K562 (cell line): ENCODE data around the gene LOXL3. TPM values are rescaled to one million over a fixed set of nuclear protein-coding genes. Genes with fewer than 3 reads are reported as not detected.

ENCODE experiments used
- CREM ChIP-seq: IDR thresholded peaks from 2 replicates; pipeline ENCODE4 v1.6.1; 2014; ENCODE audit warnings: antibody characterized with exemption, low read depth
- DIDO1 ChIP-seq: fragments of 450-650 bp; IDR thresholded peaks from 2 replicates; pipeline ENCODE4 v1.6.1; 2016; ENCODE audit warnings: low read depth, missing biosample characterization, missing genetic modification characterization
- GATAD2A ChIP-seq: fragments of 450-650 bp; IDR thresholded peaks from 2 replicates; pipeline ENCODE4 v1.6.1; 2017
- GATAD2B ChIP-seq: fragments of 450-650 bp; IDR thresholded peaks from 2 replicates; pipeline ENCODE4 v1.6.1; 2017; ENCODE audit warnings: mild to moderate bottlenecking, borderline replicate concordance
- JUN ChIP-seq, 2 experiments: sonication (generic) in 1 of 2; formaldehyde crosslinking in 1 of 2; IDR thresholded peaks; 2 replicates each; pipeline versions ENCODE4 v1.6.1 to v1.8.0; 2012 to 2022; ENCODE audit warnings: borderline replicate concordance in 2 of 2, mild to moderate bottlenecking in 2 of 2, improper control_type of control experiment in 1 of 2, low read depth in 1 of 2, low read length in 1 of 2, missing genetic modification reagents in 1 of 2
- KDM1A ChIP-seq, 2 experiments: fragments of 450-650 bp; IDR thresholded peaks; 2 replicates each; pipeline ENCODE4 v1.6.1; 2016; ENCODE audit warnings: mild to moderate bottlenecking in 2 of 2
- KDM4B ChIP-seq, 2 experiments: fragments of 450-650 bp in 1 of 2; sonication (generic) in 1 of 2; IDR thresholded peaks; 2 replicates each; pipeline ENCODE4 v1.6.1; 2016 to 2017; ENCODE audit warnings: borderline replicate concordance in 2 of 2, antibody characterized with exemption in 1 of 2, low read depth in 1 of 2, mild to moderate bottlenecking in 1 of 2
- MCM3 ChIP-seq: fragments of 450-650 bp; IDR thresholded peaks from 2 replicates; pipeline ENCODE4 v1.6.1; 2016
- MIER1 ChIP-seq: fragments of 450-650 bp; IDR thresholded peaks from 2 replicates; pipeline ENCODE4 v1.6.1; 2016; ENCODE audit warnings: antibody characterized with exemption, mild to moderate bottlenecking, low read depth
- MTA1 ChIP-seq: fragments of 450-650 bp; IDR thresholded peaks from 2 replicates; pipeline ENCODE4 v1.6.1; 2017; ENCODE audit warnings: borderline replicate concordance
- MTA2 ChIP-seq: fragments of 450-650 bp; IDR thresholded peaks from 2 replicates; pipeline ENCODE4 v1.6.1; 2016; ENCODE audit warnings: low read depth
- NFATC3 ChIP-seq: fragments of 450-650 bp; IDR thresholded peaks from 2 replicates; pipeline ENCODE4 v1.6.1; 2017; ENCODE audit warnings: mild to moderate bottlenecking
- NR0B1 ChIP-seq: fragments of 450-650 bp; IDR thresholded peaks from one replicate; pipeline ENCODE4 v1.6.1; 2018; ENCODE audit warnings: mild to moderate bottlenecking, moderate library complexity; ENCODE audit not compliant: partially characterized antibody
- POLR2G ChIP-seq: fragments of 200-400 bp; formaldehyde crosslinking; IDR thresholded peaks from 2 replicates; pipeline ENCODE4 v1.6.1; 2017; ENCODE audit warnings: low read depth, mild to moderate bottlenecking, antibody characterized with exemption, low read length, moderate library complexity
- POU5F1 ChIP-seq: fragments of 150-350 bp; IDR thresholded peaks from 2 replicates; pipeline ENCODE4 v1.6.1; 2014; ENCODE audit warnings: borderline replicate concordance, low read length, low read depth, mild to moderate bottlenecking; ENCODE audit not compliant: partially characterized antibody
- SMARCA4 ChIP-seq: fragments of 450-650 bp; IDR thresholded peaks from 2 replicates; pipeline ENCODE4 v1.6.1; 2016
- SMARCA5 ChIP-seq: fragments of 450-650 bp; IDR thresholded peaks from 2 replicates; pipeline ENCODE4 v1.6.1; 2016
- SP1 ChIP-seq: sonication (generic); formaldehyde crosslinking; IDR thresholded peaks from 2 replicates; pipeline ENCODE4 v1.8.1; 2022; ENCODE audit warnings: mild to moderate bottlenecking, missing genetic modification reagents
- SRSF3 ChIP-seq: fragments of 200-400 bp; formaldehyde crosslinking; IDR thresholded peaks from 2 replicates; pipeline ENCODE4 v1.6.1; 2016; ENCODE audit warnings: mild to moderate bottlenecking, low read length, moderate library complexity; ENCODE audit not compliant: insufficient read depth
- TRIM24 ChIP-seq, 2 experiments: fragments of 450-650 bp; IDR thresholded peaks; 2 replicates each; pipeline ENCODE4 v1.6.1; 2016
- ZFPM2 ChIP-seq: fragments of 250-450 bp; sonication (Bioruptor Pico); IDR thresholded peaks from 2 replicates; pipeline ENCODE4 v1.5.1; 2022; ENCODE audit warnings: mild to moderate bottlenecking
- ZNF184 ChIP-seq: sonication (generic); formaldehyde crosslinking; IDR thresholded peaks from 2 replicates; pipeline ENCODE4 v1.5.0; 2020; ENCODE audit warnings: missing genetic modification reagents
- ZNF707 ChIP-seq: fragments of 250-450 bp; sonication (Bioruptor Pico); conservative IDR thresholded peaks from 2 replicates; pipeline ENCODE4 v1.8.0; 2022; ENCODE audit warnings: inconsistent platforms, mild to moderate bottlenecking, moderate library complexity
- polyA plus RNA-seq, 8 experiments: library from polyadenylated mRNA; depleted of rRNA in 4 of 8; stranded (reverse) in 5 of 8; unstranded in 3 of 8; fragments of >200 nt; fragmentation: Nextera tagmentation in 2 of 8; fragmentation: Illumina TruSeq in 1 of 8; extraction: Ambion mirVana in 2 of 8; extraction: Trizol in 1 of 8; gene quantifications; 2 replicates each; pipeline versions ENCODE4 v1.2.1 to v1.2.3, GENCODE V29; 2011 to 2014; ENCODE audit warnings: inconsistent platforms in 1 of 8, missing spikeins in 1 of 8
- total RNA-seq, 7 experiments: library from RNA; depleted of rRNA in 6 of 7; stranded (reverse); fragments of >200 nt in 6 of 7; fragmentation: Illumina TruSeq in 2 of 7; extraction: Trizol in 2 of 7; gene quantifications; 2 replicates each; pipeline versions ENCODE4 v1.2.1 to v1.2.3, GENCODE V29; 2011 to 2021; ENCODE audit warnings: low replicate concordance in 1 of 7
- TF ChIP-seq, protein P1 (sequence below): fragments of 150-350 bp; conservative IDR thresholded peaks from 2 replicates; pipeline ENCODE4 v1.6.1; 2014; ENCODE audit warnings: low read length

The LOXL3 gene
- total and polyA plus RNA-seq, 9 of the 15 experiments (the other 6 are each of a cell fraction or from before 2014, with no cell fraction given), result 0.22 to 0.99 (median 0.31) TPM

- no peak for TF ChIP-seq NR0B1
- TF ChIP-seq, protein P1, sequence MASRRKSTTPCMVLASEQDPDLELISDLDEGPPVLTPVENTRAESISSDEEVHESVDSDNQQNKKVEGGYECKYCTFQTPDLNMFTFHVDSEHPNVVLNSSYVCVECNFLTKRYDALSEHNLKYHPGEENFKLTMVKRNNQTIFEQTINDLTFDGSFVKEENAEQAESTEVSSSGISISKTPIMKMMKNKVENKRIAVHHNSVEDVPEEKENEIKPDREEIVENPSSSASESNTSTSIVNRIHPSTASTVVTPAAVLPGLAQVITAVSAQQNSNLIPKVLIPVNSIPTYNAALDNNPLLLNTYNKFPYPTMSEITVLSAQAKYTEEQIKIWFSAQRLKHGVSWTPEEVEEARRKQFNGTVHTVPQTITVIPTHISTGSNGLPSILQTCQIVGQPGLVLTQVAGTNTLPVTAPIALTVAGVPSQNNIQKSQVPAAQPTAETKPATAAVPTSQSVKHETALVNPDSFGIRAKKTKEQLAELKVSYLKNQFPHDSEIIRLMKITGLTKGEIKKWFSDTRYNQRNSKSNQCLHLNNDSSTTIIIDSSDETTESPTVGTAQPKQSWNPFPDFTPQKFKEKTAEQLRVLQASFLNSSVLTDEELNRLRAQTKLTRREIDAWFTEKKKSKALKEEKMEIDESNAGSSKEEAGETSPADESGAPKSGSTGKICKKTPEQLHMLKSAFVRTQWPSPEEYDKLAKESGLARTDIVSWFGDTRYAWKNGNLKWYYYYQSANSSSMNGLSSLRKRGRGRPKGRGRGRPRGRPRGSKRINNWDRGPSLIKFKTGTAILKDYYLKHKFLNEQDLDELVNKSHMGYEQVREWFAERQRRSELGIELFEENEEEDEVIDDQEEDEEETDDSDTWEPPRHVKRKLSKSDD, result no peak
- no peak for TF ChIP-seq DIDO1
- no peak for TF ChIP-seq POU5F1
- no peak for TF ChIP-seq ZFPM2 (CRISPR knock-in tag)
- peak; percentile 68; the same call in 1 of the 2 replicates for TF ChIP-seq SP1 (CRISPR knock-in tag)
- peak; percentile 22; the same call in 1 of the 2 replicates for TF ChIP-seq JUN (IDR thresholded peaks at IDR 0.05; ENCODE audit: borderline replicate concordance, low read depth, low read length)
- TF ChIP-seq JUN (CRISPR knock-in tag; IDR thresholded peaks at IDR 0.05; ENCODE audit: borderline replicate concordance), result no peak
- 0 out of 2 replicates have a peak, but pooled peaks have one; percentile 19 for TF ChIP-seq GATAD2B
- TF ChIP-seq TRIM24 (IDR thresholded peaks at IDR 0.05), result peak in 1 of 2 experiments; percentile 59; a peak in 2 of 4 replicates
- 0 out of 2 replicates have a peak, but pooled peaks have one; percentile 49 for TF ChIP-seq SRSF3
- TF ChIP-seq ZNF184 (CRISPR knock-in tag), result no peak
- TF ChIP-seq MTA2, result peak; percentile 63
- peak in 1 of 2 experiments; percentile 47; a peak in 2 of 4 replicates for TF ChIP-seq KDM4B (IDR thresholded peaks at IDR 0.05; ENCODE audit: borderline replicate concordance in 2 of 2, low read depth in 1 of 2)
- TF ChIP-seq POLR2G, result peak; percentile 68
- TF ChIP-seq KDM1A (IDR thresholded peaks at IDR 0.05), result 0 out of 4 replicates have a peak, but pooled peaks of 1 of the 2 experiments have one; percentile 60
- TF ChIP-seq MIER1, result peak; percentile 58; the same call in 1 of the 2 replicates
- 0 out of 2 replicates have a peak, but pooled peaks have one; percentile 45 for TF ChIP-seq GATAD2A
- TF ChIP-seq SMARCA4, result peak; percentile 67
- no peak for TF ChIP-seq SMARCA5
- TF ChIP-seq CREM, result peak; percentile 73
- TF ChIP-seq MTA1, result 0 out of 2 replicates have a peak, but pooled peaks have one; percentile 15
- TF ChIP-seq ZNF707 (CRISPR knock-in tag), result no peak
- TF ChIP-seq MCM3, result no peak
- TF ChIP-seq NFATC3, result no peak
Measured at GRCh38 chr2:74530239-74531187, 23.2 kb downstream of the LOXL3 start (continued).
